SK-N-SH (cell line): ENCODE data around the gene IRS4. TPM values are rescaled to one million over a fixed set of nuclear protein-coding genes. Genes with fewer than 3 reads are reported as not detected.

Experiments
- CTCF ChIA-PET: fragments of 300-600, 350-600 bp; formaldehyde crosslinking; extraction: SDS; loops from one replicate; lab custom pipeline; 2021; lab: Yijun Ruan, JAX
- POLR2A ChIA-PET: fragments of 350-600 bp; sonication (Branson Sonifier 250); formaldehyde crosslinking; extraction: SDS; loops from one replicate; lab custom pipeline; 2020; ENCODE audit warnings: antibody characterized with exemption, inconsistent platforms; lab: Yijun Ruan, JAX
- DNase-seq: peaks from one replicate; pipeline ENCODE4 v3.0.0; 2012
- H2AFZ ChIP-seq: fragments of 200-600 bp; sonication (generic); 2 replicates; pipeline ENCODE4 v1.8.1; 2016; ENCODE audit warnings: antibody characterized with exemption, mild to moderate bottlenecking, low read depth
- H3F3A ChIP-seq: fragments of 200-600 bp; sonication (generic); replicated peaks from 2 replicates; pipeline ENCODE3; 2016; ENCODE audit warnings: antibody characterized with exemption, mild to moderate bottlenecking; ENCODE audit not compliant: insufficient read depth
- H3K27ac ChIP-seq, 2 experiments: fragments of 200-500 bp in 1 of 2; fragments of 200-600 bp in 1 of 2; sonication (Bioruptor generic) in 1 of 2; sonication (generic), shearing (Covaris generic) in 1 of 2; 2 replicates each; pipeline versions ENCODE4 v1.5.1 to v1.6.1; 2014 to 2016; ENCODE audit warnings: low read depth in 2 of 2, inconsistent platforms in 1 of 2, low read length in 1 of 2, mild to moderate bottlenecking in 1 of 2, mixed read lengths in 1 of 2
- H3K27me3 ChIP-seq: fragments of 200-600 bp; sonication (generic), shearing (Covaris generic); 2 replicates; pipeline ENCODE4 v1.6.1; 2016; ENCODE audit warnings: mixed run types; ENCODE audit not compliant: insufficient read depth
- H3K36me3 ChIP-seq, 2 experiments: fragments of 200-500 bp in 1 of 2; fragments of 200-600 bp in 1 of 2; sonication (Bioruptor generic) in 1 of 2; sonication (generic) in 1 of 2; replicated peaks in 1 of 2; 2 replicates each; pipeline versions ENCODE3 to v1.5.1; 2014 to 2016; ENCODE audit warnings: low read length in 1 of 2, mild to moderate bottlenecking in 1 of 2; ENCODE audit not compliant: insufficient read depth in 2 of 2, control insufficient read depth in 1 of 2
- H3K4me1 ChIP-seq, 2 experiments: fragments of 200-500 bp in 1 of 2; fragments of 200-600 bp in 1 of 2; sonication (Bioruptor generic) in 1 of 2; sonication (generic), shearing (Covaris generic) in 1 of 2; 2 replicates each; pipeline versions ENCODE4 v1.5.1 to v1.6.1; 2014 to 2016; ENCODE audit warnings: low read depth in 1 of 2, low read length in 1 of 2, mixed run types in 1 of 2; ENCODE audit not compliant: insufficient read depth in 2 of 2, control insufficient read depth in 1 of 2
- H3K4me2 ChIP-seq: fragments of 200-600 bp; sonication (generic), shearing (Covaris generic); 2 replicates; pipeline ENCODE4 v1.6.1; 2017; ENCODE audit warnings: mixed run types
- H3K4me3 ChIP-seq, 2 experiments: fragments of 200-500 bp in 1 of 2; fragments of 200-600 bp in 1 of 2; sonication (Bioruptor generic) in 1 of 2; sonication (generic), shearing (Covaris generic) in 1 of 2; 2 replicates each; pipeline versions ENCODE4 v1.5.1 to v1.8.1; 2014 to 2016; ENCODE audit warnings: low read depth in 2 of 2, inconsistent platforms in 1 of 2, low read length in 1 of 2, mild to moderate bottlenecking in 1 of 2, mixed read lengths in 1 of 2, moderate library complexity in 1 of 2
- H3K79me2 ChIP-seq: fragments of 200-600 bp; sonication (generic); 2 replicates; pipeline ENCODE4 v1.8.1; 2017; ENCODE audit warnings: mild to moderate bottlenecking; ENCODE audit not compliant: insufficient read depth
- H3K9ac ChIP-seq: fragments of 200-600 bp; sonication (generic); 2 replicates; pipeline ENCODE4 v1.6.1; 2017; ENCODE audit warnings: mixed run types
- H3K9me2 ChIP-seq: fragments of 200-600 bp; sonication (generic); 2 replicates; pipeline ENCODE4 v1.6.1; 2017; ENCODE audit warnings: mixed run types
- H3K9me3 ChIP-seq: fragments of 200-600 bp; sonication (generic); 2 replicates; pipeline ENCODE4 v1.6.1; 2017; ENCODE audit warnings: mixed run types, mild to moderate bottlenecking, moderate library complexity
- H4K20me1 ChIP-seq: fragments of 200-600 bp; sonication (generic); 2 replicates; pipeline ENCODE4 v1.6.1; 2017; ENCODE audit warnings: mild to moderate bottlenecking, mixed run types; ENCODE audit not compliant: insufficient read depth
- CHD2 ChIP-seq: fragments of 150-350 bp; IDR thresholded peaks from 2 replicates; pipeline ENCODE4 v1.6.1; 2018; ENCODE audit warnings: low read length; ENCODE audit not compliant: partially characterized antibody
- CTCF ChIP-seq: fragments of 200-600 bp; sonication (generic); IDR thresholded peaks from 2 replicates; pipeline ENCODE4 v1.6.1; 2017; ENCODE audit warnings: antibody characterized with exemption, mild to moderate bottlenecking, moderate library complexity
- EZH2phosphoT487 ChIP-seq: fragments of 200-600 bp; sonication (generic); IDR thresholded peaks from 2 replicates; pipeline ENCODE4 v1.6.1; 2017; ENCODE audit warnings: low read depth, mixed run types, mild to moderate bottlenecking, antibody characterized with exemption, moderate library complexity, borderline replicate concordance
- FOXJ3 ChIP-seq: sonication (generic); formaldehyde crosslinking; IDR thresholded peaks from 2 replicates; pipeline ENCODE4 v1.5.1; 2020; ENCODE audit warnings: mild to moderate bottlenecking, missing genetic modification reagents
- FOXM1 ChIP-seq: IDR thresholded peaks from 2 replicates; pipeline ENCODE4 v1.4.0; 2012; ENCODE audit warnings: low read depth, mild to moderate bottlenecking
- NFIC ChIP-seq: IDR thresholded peaks from 2 replicates; pipeline ENCODE4 v1.4.0; 2012; ENCODE audit warnings: borderline replicate concordance
- PBX3 ChIP-seq: IDR thresholded peaks from 2 replicates; pipeline ENCODE4; 2012
- RAD21 ChIP-seq: IDR thresholded peaks from 2 replicates; pipeline ENCODE4 v1.6.1; 2012; ENCODE audit warnings: mild to moderate bottlenecking, low read length
- RCOR1 ChIP-seq: fragments of 150-350 bp; IDR thresholded peaks from 2 replicates; pipeline ENCODE4 v1.6.1; 2017; ENCODE audit warnings: antibody characterized with exemption, low read length
- RFX5 ChIP-seq: IDR thresholded peaks from 2 replicates; pipeline ENCODE4 v1.6.1; 2012; ENCODE audit warnings: mild to moderate bottlenecking, improper control_type of control experiment, low read length
- TAF1 ChIP-seq: IDR thresholded peaks from 2 replicates; pipeline ENCODE4 v1.6.1; 2012; ENCODE audit warnings: low read depth, mild to moderate bottlenecking, low read length, moderate library complexity, borderline replicate concordance
- TCF12 ChIP-seq: IDR thresholded peaks from 2 replicates; pipeline ENCODE4 v1.4.0; 2012
- TEAD4 ChIP-seq: IDR thresholded peaks from 2 replicates; pipeline ENCODE4 v1.4.0; 2012; ENCODE audit warnings: mild to moderate bottlenecking, borderline replicate concordance; ENCODE audit not compliant: insufficient read depth
- WGBS: methylation state at CpG from one replicate; pipeline ENCODE4 v1.1.6; 2017; ENCODE audit warnings: low lambda C conversion rate; 5-methylcytosine and 5-hydroxymethylcytosine counted together
- polyA plus RNA-seq, 3 experiments: library from polyadenylated mRNA; depleted of rRNA; stranded (reverse); fragments of >200 nt; gene quantifications; 2 replicates each; pipeline ENCODE4 v1.2.3, GENCODE V29; 2012
- TF ChIP-seq, protein P1 (sequence below): IDR thresholded peaks from 2 replicates; pipeline ENCODE4 v1.4.0; 2012; ENCODE audit warnings: low read depth
- TF ChIP-seq, protein P2 (sequence below): IDR thresholded peaks from 2 replicates; pipeline ENCODE4 v1.4.0; 2012; ENCODE audit warnings: low read depth, borderline replicate concordance
- TF ChIP-seq, protein P3 (sequence below): fragments of 150-350 bp; IDR thresholded peaks from 2 replicates; pipeline ENCODE4 v1.6.1; 2017; ENCODE audit warnings: antibody characterized with exemption, low read length, low read depth, borderline replicate concordance

The IRS4 gene
- polyA plus RNA-seq, 1 of the 3 experiments (the other 2 are of a cell fraction) = not detected

- no peaks in the 10 kb centered on the region for H3K79me2 ChIP-seq
- H3K27ac ChIP-seq = no peak overlapping the region
- H3K9me2 ChIP-seq = no peaks in the 10 kb centered on the region
- no peak overlapping the region for H3K4me2 ChIP-seq
- no peaks in the 10 kb centered on the region for H3F3A ChIP-seq
- H3K36me3 ChIP-seq = no peaks in the 10 kb centered on the region
- no peak overlapping the region for H3K9ac ChIP-seq
- H3K4me3 ChIP-seq = no peak overlapping the region
- TF ChIP-seq NFIC = no peak
- POLR2A ChIA-PET = no interaction called here
- CTCF ChIA-PET = interaction anchor here (2.1 kb wide), 1 partner anchor 14 kb away, joined by 6 read pairs; no protein-coding TSS in a partner anchor
- H4K20me1 ChIP-seq = no peaks in the 10 kb centered on the region
- WGBS = 0% methylated on average over 1 of the region's 1 CpG
- H3K9me3 ChIP-seq = no peaks in the 10 kb centered on the region
- no peak for DNase-seq
- H2AFZ ChIP-seq = no peak overlapping the region
- no peaks in the 10 kb centered on the region for H3K27me3 ChIP-seq
- no peaks in the 10 kb centered on the region for H3K4me1 ChIP-seq
Observed at GRCh38 chrX:108712886-108713285, 23.5 kb downstream of the IRS4 start.

GRCh38 chrX:108704839-108705238 is 31.5 kb downstream of the IRS4 start:
- no peak for TF ChIP-seq CHD2
- no peak for TF ChIP-seq EZH2phosphoT487
- no peak for TF ChIP-seq RFX5
- no peak for TF ChIP-seq TAF1
- TF ChIP-seq TEAD4 = no peak
- TF ChIP-seq PBX3 = no peak
- no peak for TF ChIP-seq FOXJ3
- TF ChIP-seq TCF12 = no peak
- TF ChIP-seq, protein P1, sequence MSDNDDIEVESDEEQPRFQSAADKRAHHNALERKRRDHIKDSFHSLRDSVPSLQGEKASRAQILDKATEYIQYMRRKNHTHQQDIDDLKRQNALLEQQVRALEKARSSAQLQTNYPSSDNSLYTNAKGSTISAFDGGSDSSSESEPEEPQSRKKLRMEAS = no peak
- no peak for TF ChIP-seq FOXM1
- TF ChIP-seq RCOR1 = no peak
- TF ChIP-seq, protein P2, sequence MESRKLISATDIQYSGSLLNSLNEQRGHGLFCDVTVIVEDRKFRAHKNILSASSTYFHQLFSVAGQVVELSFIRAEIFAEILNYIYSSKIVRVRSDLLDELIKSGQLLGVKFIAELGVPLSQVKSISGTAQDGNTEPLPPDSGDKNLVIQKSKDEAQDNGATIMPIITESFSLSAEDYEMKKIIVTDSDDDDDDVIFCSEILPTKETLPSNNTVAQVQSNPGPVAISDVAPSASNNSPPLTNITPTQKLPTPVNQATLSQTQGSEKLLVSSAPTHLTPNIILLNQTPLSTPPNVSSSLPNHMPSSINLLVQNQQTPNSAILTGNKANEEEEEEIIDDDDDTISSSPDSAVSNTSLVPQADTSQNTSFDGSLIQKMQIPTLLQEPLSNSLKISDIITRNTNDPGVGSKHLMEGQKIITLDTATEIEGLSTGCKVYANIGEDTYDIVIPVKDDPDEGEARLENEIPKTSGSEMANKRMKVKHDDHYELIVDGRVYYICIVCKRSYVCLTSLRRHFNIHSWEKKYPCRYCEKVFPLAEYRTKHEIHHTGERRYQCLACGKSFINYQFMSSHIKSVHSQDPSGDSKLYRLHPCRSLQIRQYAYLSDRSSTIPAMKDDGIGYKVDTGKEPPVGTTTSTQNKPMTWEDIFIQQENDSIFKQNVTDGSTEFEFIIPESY = no peak
- no peak for TF ChIP-seq CTCF
- TF ChIP-seq RAD21 = no peak
- TF ChIP-seq, protein P3, sequence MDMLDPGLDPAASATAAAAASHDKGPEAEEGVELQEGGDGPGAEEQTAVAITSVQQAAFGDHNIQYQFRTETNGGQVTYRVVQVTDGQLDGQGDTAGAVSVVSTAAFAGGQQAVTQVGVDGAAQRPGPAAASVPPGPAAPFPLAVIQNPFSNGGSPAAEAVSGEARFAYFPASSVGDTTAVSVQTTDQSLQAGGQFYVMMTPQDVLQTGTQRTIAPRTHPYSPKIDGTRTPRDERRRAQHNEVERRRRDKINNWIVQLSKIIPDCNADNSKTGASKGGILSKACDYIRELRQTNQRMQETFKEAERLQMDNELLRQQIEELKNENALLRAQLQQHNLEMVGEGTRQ = no peak
- no peak overlapping the region for H3K4me3 ChIP-seq
- ChIA-PET CTCF (no interaction called here), POLR2A (no interaction called here)
- H3K27me3 ChIP-seq = 0 out of 2 replicates have a peak, but pooled peaks cover 5% of the 10 kb centered on the region
- H2AFZ ChIP-seq = no peak overlapping the region
- no peaks in the 10 kb centered on the region for H3K79me2 ChIP-seq
- H4K20me1 ChIP-seq = no peaks in the 10 kb centered on the region
- no peak for DNase-seq
- H3K9me3 ChIP-seq = no peaks in the 10 kb centered on the region
- H3K9ac ChIP-seq = no peak overlapping the region
- no peaks in the 10 kb centered on the region for H3F3A ChIP-seq
- no peak overlapping the region for H3K27ac ChIP-seq
- no peaks in the 10 kb centered on the region for H3K4me1 ChIP-seq
- H3K36me3 ChIP-seq = no peaks in the 10 kb centered on the region
- H3K4me2 ChIP-seq = no peak overlapping the region
- 9% methylated on average over 2 of the region's 2 CpGs for WGBS
- H3K9me2 ChIP-seq = no peaks in the 10 kb centered on the region
